C4-2B (cell line): Measurements from ENCODE around the gene ZNF107.

Source experiments
- ZFX ChIP-seq: fragments of 450-650 bp; IDR thresholded peaks from 2 replicates; pipeline ENCODE4 v1.6.1; 2017
- TF ChIP-seq, protein P1 (sequence below): fragments of 450-650 bp; conservative IDR thresholded peaks from 2 replicates; pipeline ENCODE4 v1.5.1; 2017; ENCODE audit warnings: mild to moderate bottlenecking

DNA sequence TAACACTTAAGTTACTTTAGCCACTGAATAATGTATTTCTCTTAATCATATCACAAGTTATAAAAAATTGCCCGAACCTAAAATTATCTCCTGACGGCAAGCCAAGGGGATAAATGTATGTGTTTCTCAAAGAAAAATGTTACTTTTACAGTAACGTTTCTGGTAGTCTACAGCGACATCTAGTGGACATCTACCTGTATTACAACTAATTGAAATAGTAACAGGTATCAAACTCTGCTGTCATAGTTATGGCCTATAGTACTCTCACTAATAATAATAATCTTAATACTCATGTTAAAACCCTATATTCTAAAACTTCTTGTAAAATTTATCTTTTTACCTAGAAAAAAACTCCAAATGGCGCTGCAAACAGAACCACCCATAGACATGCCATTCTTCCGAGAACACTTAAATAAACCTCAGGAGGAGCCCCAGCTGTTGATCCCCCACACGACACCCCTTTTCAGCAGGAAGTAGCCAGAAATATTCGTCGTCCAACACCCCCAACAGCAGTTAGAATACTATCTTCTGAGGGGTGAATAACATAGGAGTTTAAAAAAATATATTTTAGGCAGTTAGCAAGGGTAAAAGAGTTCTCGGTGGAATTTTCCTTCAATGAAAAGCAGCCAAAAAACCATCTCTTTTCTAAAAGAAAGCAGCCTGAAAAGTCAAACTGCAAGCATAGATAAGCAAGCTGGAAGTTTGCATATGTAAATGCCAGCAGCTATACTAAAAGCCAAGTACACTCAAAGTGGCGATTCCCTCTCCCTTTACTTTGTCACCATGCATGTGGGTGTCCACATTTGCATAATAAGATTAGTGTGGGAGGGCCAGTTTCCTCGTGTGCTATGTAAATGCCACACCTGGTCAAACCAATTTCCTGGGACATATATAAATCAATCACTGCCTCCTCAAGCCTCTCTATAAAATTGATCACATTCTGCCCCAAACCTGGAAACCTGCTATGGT, 40.5 kb upstream of the ZNF107 start:
- TF ChIP-seq, protein P1, sequence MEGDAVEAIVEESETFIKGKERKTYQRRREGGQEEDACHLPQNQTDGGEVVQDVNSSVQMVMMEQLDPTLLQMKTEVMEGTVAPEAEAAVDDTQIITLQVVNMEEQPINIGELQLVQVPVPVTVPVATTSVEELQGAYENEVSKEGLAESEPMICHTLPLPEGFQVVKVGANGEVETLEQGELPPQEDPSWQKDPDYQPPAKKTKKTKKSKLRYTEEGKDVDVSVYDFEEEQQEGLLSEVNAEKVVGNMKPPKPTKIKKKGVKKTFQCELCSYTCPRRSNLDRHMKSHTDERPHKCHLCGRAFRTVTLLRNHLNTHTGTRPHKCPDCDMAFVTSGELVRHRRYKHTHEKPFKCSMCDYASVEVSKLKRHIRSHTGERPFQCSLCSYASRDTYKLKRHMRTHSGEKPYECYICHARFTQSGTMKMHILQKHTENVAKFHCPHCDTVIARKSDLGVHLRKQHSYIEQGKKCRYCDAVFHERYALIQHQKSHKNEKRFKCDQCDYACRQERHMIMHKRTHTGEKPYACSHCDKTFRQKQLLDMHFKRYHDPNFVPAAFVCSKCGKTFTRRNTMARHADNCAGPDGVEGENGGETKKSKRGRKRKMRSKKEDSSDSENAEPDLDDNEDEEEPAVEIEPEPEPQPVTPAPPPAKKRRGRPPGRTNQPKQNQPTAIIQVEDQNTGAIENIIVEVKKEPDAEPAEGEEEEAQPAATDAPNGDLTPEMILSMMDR, result peak; percentile 83
- no peak for TF ChIP-seq ZFX
